Measurements from ENCODE around the gene ITPKB.

DNA sequence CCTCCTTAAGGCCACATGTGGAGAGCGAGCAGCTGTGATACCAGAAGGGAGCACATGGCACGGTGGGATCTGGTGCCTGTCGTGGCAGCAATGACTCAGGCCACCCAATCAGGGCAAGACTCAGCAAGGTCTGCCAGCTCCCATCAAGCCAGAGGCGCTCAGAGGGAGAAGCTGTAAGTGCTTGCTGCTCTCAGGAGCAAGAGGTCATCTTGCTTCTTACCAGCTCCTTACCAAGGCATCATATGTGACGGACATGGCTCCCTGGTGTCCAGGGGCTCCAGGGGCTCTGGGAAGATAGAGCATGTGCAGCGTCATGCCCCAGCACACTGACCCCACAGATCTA, 72.9 kb downstream of the ITPKB start:
- TF ChIP-seq, protein P1, sequence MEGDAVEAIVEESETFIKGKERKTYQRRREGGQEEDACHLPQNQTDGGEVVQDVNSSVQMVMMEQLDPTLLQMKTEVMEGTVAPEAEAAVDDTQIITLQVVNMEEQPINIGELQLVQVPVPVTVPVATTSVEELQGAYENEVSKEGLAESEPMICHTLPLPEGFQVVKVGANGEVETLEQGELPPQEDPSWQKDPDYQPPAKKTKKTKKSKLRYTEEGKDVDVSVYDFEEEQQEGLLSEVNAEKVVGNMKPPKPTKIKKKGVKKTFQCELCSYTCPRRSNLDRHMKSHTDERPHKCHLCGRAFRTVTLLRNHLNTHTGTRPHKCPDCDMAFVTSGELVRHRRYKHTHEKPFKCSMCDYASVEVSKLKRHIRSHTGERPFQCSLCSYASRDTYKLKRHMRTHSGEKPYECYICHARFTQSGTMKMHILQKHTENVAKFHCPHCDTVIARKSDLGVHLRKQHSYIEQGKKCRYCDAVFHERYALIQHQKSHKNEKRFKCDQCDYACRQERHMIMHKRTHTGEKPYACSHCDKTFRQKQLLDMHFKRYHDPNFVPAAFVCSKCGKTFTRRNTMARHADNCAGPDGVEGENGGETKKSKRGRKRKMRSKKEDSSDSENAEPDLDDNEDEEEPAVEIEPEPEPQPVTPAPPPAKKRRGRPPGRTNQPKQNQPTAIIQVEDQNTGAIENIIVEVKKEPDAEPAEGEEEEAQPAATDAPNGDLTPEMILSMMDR (IDR thresholded peaks at IDR 0.05) = no peak
- TF ChIP-seq POLR2A (IDR thresholded peaks at IDR 0.05) = no peak
